Activated CD4-positive, alpha-beta memory T cell treated with anti-CD3 and anti-CD28 coated beads, Interleukin-2, amount 10 ng/mL, durations not matched to agents 7 days and 5 days (primary cell): ENCODE measurements around the gene TAPBP. TPM values are rescaled to one million over a fixed set of nuclear protein-coding genes. Genes with fewer than 3 reads are reported as not detected.

Source experiments
- CTCF ChIA-PET: fragments of 350-600 bp; sonication (Branson Sonifier 250); formaldehyde crosslinking; loops from one replicate; lab custom pipeline; 2021; ENCODE audit warnings: antibody characterized with exemption, inconsistent platforms; lab: Charles Lee
- POLR2A ChIA-PET: fragments of 350-600 bp; sonication (Branson Sonifier 250); formaldehyde crosslinking; loops from one replicate; lab custom pipeline; 2021; ENCODE audit warnings: antibody characterized with exemption; lab: Charles Lee
- DNase-seq: peaks from one replicate; pipeline ENCODE4 v3.0.0-alpha.2; 2020
- H3K27ac Mint-ChIP-seq: one replicate; pipeline ENCODE4 v1.8.0; 2021; ENCODE audit warnings: mild to moderate bottlenecking, mixed read lengths
- H3K27me3 Mint-ChIP-seq: one replicate; pipeline ENCODE4 v1.8.0; 2021; ENCODE audit warnings: mixed read lengths
- H3K36me3 Mint-ChIP-seq: one replicate; pipeline ENCODE4 v1.8.0; 2021; ENCODE audit warnings: low read depth, mixed read lengths
- H3K4me1 Mint-ChIP-seq: one replicate; pipeline ENCODE4 v1.8.0; 2021; ENCODE audit warnings: mixed read lengths
- H3K4me3 Mint-ChIP-seq: one replicate; pipeline ENCODE4 v1.8.0; 2021; ENCODE audit warnings: mild to moderate bottlenecking, mixed read lengths
- H3K9me3 Mint-ChIP-seq: one replicate; pipeline ENCODE4 v1.8.0; 2021; ENCODE audit warnings: mixed read lengths
- total RNA-seq, 2 experiments: library from RNA; stranded (reverse); gene quantifications; one replicate each; pipeline ENCODE4 v1.2.3, GENCODE V29; 2021

The TAPBP gene
- total RNA-seq, 2 experiments from 2014 or later, result 243 to 249 TPM

- Mint-ChIP-seq H3K4me3 (no peak overlapping the region), H3K27ac (no peak overlapping the region), H3K27me3 (no peaks in the 10 kb centered on the region), H3K9me3 (no peaks in the 10 kb centered on the region), H3K4me1 (peaks cover 51% of the 10 kb centered on the region), H3K36me3 (peaks cover 72% of the 10 kb centered on the region)
- DNase-seq, result no peak
- POLR2A ChIA-PET, result interaction anchor here (1.8 kb wide), 1 partner anchor 15 kb away, joined by 6 read pairs; the partner anchor contains the start of genes PFDN6 and WDR46
- CTCF ChIA-PET, result no interaction called here
Measured at GRCh38 chr6:33304216-33304615, 9.7 kb downstream of the TAPBP start.

- CTCF ChIA-PET, result interaction anchor here (1.0 to 1.5 kb wide), 3 partner anchors 10 to 103 kb away, joined by 4 to 6 read pairs (median 5); no protein-coding TSS in a partner anchor
- Mint-ChIP-seq H3K27ac (no peak overlapping the region), H3K9me3 (no peaks in the 10 kb centered on the region), H3K36me3 (peaks cover 58% of the 10 kb centered on the region), H3K4me1 (peaks cover 46% of the 10 kb centered on the region), H3K27me3 (no peaks in the 10 kb centered on the region), H3K4me3 (no peak overlapping the region)
- POLR2A ChIA-PET, result interaction anchor here (1.6 to 6.0 kb wide), 4 partner anchors 10 to 30 kb away, joined by 4 to 71 read pairs (median 24); partner anchors contain the start of genes PFDN6, RPS18, TAPBP and VPS52
- no peak for DNase-seq
Measured at GRCh38 chr6:33301877-33302276, 12.0 kb downstream of the TAPBP start.

DNA sequence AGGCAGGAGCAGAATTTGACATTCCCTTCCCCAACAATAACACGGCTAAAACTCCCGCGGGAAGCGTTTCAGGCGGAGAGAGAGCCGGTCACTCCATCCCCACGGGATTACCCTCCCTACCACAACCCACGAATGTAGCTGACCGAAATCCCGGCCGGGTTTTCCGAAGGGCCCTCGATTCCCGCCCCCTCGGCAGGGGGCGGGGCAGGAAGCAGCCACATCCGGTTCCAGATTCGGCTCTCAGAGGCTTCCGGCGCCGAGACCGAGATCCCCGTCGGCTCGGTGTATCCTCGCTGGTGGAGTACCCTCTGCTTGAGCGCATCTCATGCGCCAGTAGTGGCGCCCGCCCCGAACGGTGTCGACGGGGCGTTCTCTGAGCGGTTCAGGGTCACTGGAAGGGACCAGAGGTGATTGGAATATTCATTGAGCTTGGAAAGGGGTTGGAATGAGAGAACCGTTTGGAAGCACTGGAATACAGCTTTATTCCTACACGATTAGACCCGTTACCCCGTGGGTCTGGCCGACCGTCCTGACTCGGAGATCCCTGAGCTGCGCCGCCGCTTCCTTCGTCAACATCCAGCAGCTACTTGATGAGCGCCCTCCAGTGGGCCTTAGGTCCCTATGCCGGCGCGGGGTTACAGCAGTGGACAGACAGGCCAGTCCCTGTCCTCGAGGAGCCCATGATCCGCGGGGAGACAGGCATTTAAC, 14.5 kb downstream of the TAPBP start:
- peak overlapping the region; percentile 95 for H3K4me3 Mint-ChIP-seq
- CTCF ChIA-PET, result interaction anchor here (0.7 to 3.3 kb wide), 18 partner anchors 8 to 308 kb away, joined by 3 to 29 read pairs (median 4); partner anchors contain the start of genes B3GALT4, PFDN6, RPS18 and TAPBP
- POLR2A ChIA-PET, result interaction anchor here (0.7 to 14.3 kb wide), 24 partner anchors 9 to 370 kb away, joined by 3 to 234 read pairs (median 4); partner anchors contain the start of genes B3GALT4, PFDN6, RPS18 and RXRB
- H3K9me3 Mint-ChIP-seq, result no peaks in the 10 kb centered on the region
- H3K27me3 Mint-ChIP-seq, result no peaks in the 10 kb centered on the region
- H3K4me1 Mint-ChIP-seq, result peaks cover 41% of the 10 kb centered on the region
- H3K27ac Mint-ChIP-seq, result peak overlapping the region; percentile 100
- peaks cover 47% of the 10 kb centered on the region for H3K36me3 Mint-ChIP-seq
- DNase-seq, result peak; percentile 94

DNA sequence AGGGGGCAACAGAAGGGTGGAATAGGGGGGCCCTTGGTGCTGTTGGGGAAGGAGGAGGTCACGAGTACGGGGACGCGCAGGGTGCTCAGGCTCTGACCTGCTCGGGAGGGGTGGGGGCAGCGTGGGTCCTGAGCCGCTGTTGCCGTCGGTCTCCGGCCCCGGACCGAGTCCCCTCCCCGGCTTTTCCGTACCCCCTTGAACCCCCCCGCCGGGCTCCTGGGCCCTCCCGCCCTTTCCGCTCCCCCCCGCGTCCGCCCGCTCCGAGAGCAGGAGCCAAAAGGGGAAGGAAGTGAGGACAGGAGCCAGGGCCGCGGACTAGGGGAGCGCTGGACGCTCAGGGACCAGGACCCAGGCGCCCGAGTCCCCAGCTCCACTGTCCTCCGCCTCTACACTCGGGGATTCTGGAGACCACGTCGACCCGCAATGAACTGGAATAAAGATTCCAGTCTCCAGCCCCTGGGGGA, 15.1 kb downstream of the TAPBP start, which contains the start of gene RGL2:
TSS of gene RGL2 (minus strand) at position 170 of the 464 bp plus-strand sequence. CDS start 332 bp downstream, outside the sequence.
- Mint-ChIP-seq H3K4me1 (peaks cover 40% of the 10 kb centered on the region), H3K27me3 (no peaks in the 10 kb centered on the region), H3K9me3 (no peaks in the 10 kb centered on the region), H3K36me3 (peaks cover 46% of the 10 kb centered on the region), H3K27ac (peak within 1 kb of the TSS; percentile 100), H3K4me3 (peak within 1 kb of the TSS; percentile 95)
- DNase-seq, result peak; percentile 75
- ChIA-PET CTCF (interaction anchor here (0.7 to 3.3 kb wide), 16 partner anchors 9 to 309 kb away, joined by 3 to 29 read pairs (median 4); partner anchors contain the start of genes B3GALT4, PFDN6, RPS18 and TAPBP), POLR2A (interaction anchor here (0.7 to 14.3 kb wide), 16 partner anchors 9 to 371 kb away, joined by 3 to 234 read pairs (median 4); partner anchors contain the start of genes B3GALT4, PFDN6, RPS18 and TAPBP)

GRCh38 chr6:33297956-33298772, 15.7 kb downstream of the TAPBP start:
- Mint-ChIP-seq H3K4me1 (peaks cover 37% of the 10 kb centered on the region), H3K36me3 (peaks cover 40% of the 10 kb centered on the region), H3K9me3 (no peaks in the 10 kb centered on the region), H3K4me3 (peak overlapping the region; percentile 95), H3K27ac (peak overlapping the region; percentile 100), H3K27me3 (no peaks in the 10 kb centered on the region)
- DNase-seq, result peak; percentile 74
- ChIA-PET CTCF (interaction anchor here (1.2 to 3.3 kb wide), 6 partner anchors 9 to 101 kb away, joined by 3 to 29 read pairs (median 10); partner anchors contain the start of genes B3GALT4, PFDN6, TAPBP and WDR46), POLR2A (interaction anchor here (1.2 to 14.3 kb wide), 10 partner anchors 9 to 327 kb away, joined by 3 to 234 read pairs (median 22); partner anchors contain the start of genes B3GALT4, PFDN6, RPS18 and TAPBP)

- Mint-ChIP-seq H3K36me3 (peaks cover 42% of the 10 kb centered on the region), H3K27ac (no peak overlapping the region), H3K4me3 (peak overlapping the region; percentile 95), H3K27me3 (no peaks in the 10 kb centered on the region), H3K4me1 (peaks cover 38% of the 10 kb centered on the region), H3K9me3 (no peaks in the 10 kb centered on the region)
- CTCF ChIA-PET, result interaction anchor here (1.8 to 3.3 kb wide), 2 partner anchors 8 to 20 kb away, joined by 5 to 29 read pairs; partner anchors contain the start of genes B3GALT4, PFDN6 and WDR46
- POLR2A ChIA-PET, result interaction anchor here (2.7 to 14.3 kb wide), 5 partner anchors 8 to 47 kb away, joined by 12 to 234 read pairs (median 41); partner anchors contain the start of genes B3GALT4, PFDN6, RPS18 and TAPBP
- DNase-seq, result no peak
Measured at GRCh38 chr6:33297406-33297955, 16.4 kb downstream of the TAPBP start.

- Mint-ChIP-seq H3K36me3 (peaks cover 41% of the 10 kb centered on the region), H3K4me3 (peak overlapping the region; percentile 95), H3K27ac (peak overlapping the region; percentile 36), H3K4me1 (peaks cover 41% of the 10 kb centered on the region), H3K27me3 (no peaks in the 10 kb centered on the region), H3K9me3 (no peaks in the 10 kb centered on the region)
- CTCF ChIA-PET, result interaction anchor here (1.8 to 3.3 kb wide), 2 partner anchors 8 to 20 kb away, joined by 5 to 29 read pairs; partner anchors contain the start of genes B3GALT4, PFDN6 and WDR46
- DNase-seq, result no peak
- POLR2A ChIA-PET, result interaction anchor here (0.5 to 14.3 kb wide), 5 partner anchors 15 to 122 kb away, joined by 3 to 234 read pairs (median 12); partner anchors contain the start of genes B3GALT4, RPS18, TAPBP and VPS52
Measured at GRCh38 chr6:33296797-33297405, 17.0 kb downstream of the TAPBP start.

DNA sequence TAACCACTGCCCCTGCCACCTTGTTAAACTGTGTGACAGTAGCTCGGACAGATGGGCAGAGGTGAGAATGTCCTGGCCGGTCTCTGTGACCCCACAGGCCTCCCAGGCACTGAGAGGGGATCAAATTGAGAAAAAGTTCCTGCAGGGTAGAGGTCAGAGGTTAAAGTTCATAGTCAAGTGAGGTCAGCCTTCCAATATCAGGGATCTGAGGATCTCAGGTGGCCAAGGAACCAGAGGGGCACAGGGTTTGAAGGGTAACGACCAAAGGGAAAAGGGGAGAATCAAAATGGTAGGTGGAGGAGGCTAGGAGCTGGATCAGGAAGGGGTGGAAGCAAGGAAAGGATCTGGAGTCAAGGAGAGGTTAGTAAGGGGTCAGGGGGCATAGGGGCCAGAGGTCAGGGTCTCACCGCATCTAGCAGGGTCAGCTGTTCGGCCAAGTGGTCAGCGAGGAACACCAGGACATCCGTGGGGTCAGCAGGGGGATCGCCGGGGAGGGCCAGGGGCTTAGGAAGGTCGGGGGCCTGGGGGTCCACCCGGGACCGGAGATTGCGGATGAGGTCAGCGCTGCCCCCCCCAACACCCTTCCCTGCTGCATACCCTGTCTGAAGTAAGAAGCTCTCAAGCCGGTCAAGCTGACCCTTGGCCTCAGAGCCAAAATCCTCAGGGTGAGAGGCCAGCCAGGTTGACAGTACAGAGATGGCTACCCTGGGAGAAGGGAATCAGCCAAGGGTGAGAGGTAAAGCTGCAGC, 18.1 kb downstream of the TAPBP start:
- Mint-ChIP-seq H3K9me3 (no peaks in the 10 kb centered on the region), H3K27me3 (no peaks in the 10 kb centered on the region), H3K36me3 (peaks cover 37% of the 10 kb centered on the region), H3K27ac (peak overlapping the region; percentile 2), H3K4me3 (no peak overlapping the region), H3K4me1 (peaks cover 40% of the 10 kb centered on the region)
- POLR2A ChIA-PET, result interaction anchor here (0.9 to 14.3 kb wide), 5 partner anchors 16 to 124 kb away, joined by 3 to 234 read pairs (median 4); partner anchors contain the start of genes B3GALT4, RPS18, TAPBP and VPS52
- DNase-seq, result no peak
- CTCF ChIA-PET, result interaction anchor here (0.9 kb wide), 1 partner anchor 19 kb away, joined by 5 read pairs; the partner anchor contains the start of gene B3GALT4

DNA sequence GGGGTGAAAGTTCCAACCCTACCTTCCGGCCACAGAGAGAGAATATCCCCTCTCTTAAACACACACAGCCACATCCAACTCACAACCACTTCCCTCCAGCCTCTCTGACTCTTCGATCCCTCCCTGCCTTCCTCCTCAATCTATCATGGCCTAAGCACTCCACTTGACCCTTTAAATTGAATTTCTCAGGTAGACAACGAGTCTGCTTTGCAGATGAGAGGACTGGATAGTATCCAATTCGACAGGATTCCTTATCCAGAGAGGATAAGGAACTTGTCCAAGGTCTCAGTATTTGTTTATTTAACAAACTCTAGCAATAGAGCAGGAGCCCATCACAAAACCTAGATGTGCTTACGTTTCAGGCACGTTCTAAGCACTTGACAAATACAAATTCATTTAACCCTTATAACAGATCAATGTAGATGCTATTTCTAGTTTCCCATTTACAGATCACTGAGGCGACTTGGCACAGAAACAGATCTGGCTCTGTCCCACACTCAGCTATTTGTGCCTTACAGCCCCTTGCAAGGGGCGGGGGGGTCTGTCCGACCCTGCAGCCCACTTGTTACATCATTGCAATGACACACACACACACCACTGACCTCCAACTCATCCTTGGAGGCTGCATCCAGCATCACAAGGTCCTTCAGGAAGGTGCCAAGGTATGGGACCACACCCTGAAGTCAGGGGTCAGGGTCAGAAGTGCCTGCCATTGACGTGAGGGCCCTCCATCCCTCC, 19.6 kb downstream of the TAPBP start:
- POLR2A ChIA-PET, result interaction anchor here (3.9 to 14.3 kb wide), 2 partner anchors 15 to 22 kb away, joined by 12 to 234 read pairs; partner anchors contain the start of genes B3GALT4, RPS18 and VPS52
- CTCF ChIA-PET, result no interaction called here
- Mint-ChIP-seq H3K4me3 (no peak overlapping the region), H3K4me1 (peaks cover 41% of the 10 kb centered on the region), H3K27me3 (no peaks in the 10 kb centered on the region), H3K36me3 (peaks cover 29% of the 10 kb centered on the region), H3K9me3 (no peaks in the 10 kb centered on the region), H3K27ac (peak overlapping the region; percentile 50)
- no peak for DNase-seq

GRCh38 chr6:33292996-33293682, 20.7 kb downstream of the TAPBP start:
- POLR2A ChIA-PET, result interaction anchor here (14.3 kb wide), 1 partner anchor 14 kb away, joined by 234 read pairs; the partner anchor contains the start of gene B3GALT4

More at GRCh38 chr6:33292996-33293682, 20.7 kb downstream of the TAPBP start:
- Mint-ChIP-seq H3K4me3 (no peak overlapping the region), H3K9me3 (no peaks in the 10 kb centered on the region), H3K27ac (no peak overlapping the region), H3K36me3 (peaks cover 27% of the 10 kb centered on the region), H3K4me1 (peaks cover 48% of the 10 kb centered on the region), H3K27me3 (no peaks in the 10 kb centered on the region)
- CTCF ChIA-PET, result no interaction called here
- no peak for DNase-seq
